Measurements from ENCODE around the gene TLN1. TPM values are rescaled to one million over a fixed set of nuclear protein-coding genes. Genes with fewer than 3 reads are reported as not detected.
A peak's percentile ranks its signal among the peaks of the same experiment; 100 is the strongest.

Gene TLN1
- total and polyA plus RNA-seq, 2 of the 4 experiments (the other 2 are of a cell fraction): 228 to 346 TPM

DNA sequence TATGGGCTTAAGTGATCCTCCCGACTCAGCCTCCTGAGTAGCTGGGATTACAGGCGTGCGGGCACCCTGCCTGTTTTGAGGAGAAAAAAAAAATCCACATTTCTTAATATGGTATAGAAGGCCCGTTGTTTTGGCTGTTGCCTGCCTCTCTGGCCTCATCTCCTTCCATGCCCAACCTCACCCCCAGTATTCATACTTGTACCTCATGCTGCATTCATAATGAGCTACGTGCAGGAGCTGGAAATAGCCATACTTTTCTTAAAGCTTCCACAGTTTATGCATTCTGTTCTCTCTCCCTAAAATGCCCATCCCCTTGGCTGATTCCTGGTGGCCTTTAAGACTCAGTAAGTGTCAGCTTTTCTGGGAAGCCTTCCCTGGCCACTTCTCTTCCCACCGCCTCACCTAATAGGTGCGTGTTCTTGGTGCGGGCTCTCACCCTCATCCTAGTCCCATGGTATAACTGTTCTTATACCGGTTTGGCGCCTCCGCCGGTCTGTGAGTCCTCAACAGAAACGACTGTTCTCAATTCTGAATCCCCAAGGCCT is 40.2 kb downstream of the TLN1 start:
- peak overlapping the region; percentile 84; the same call in 1 of the 2 replicates for H3K23ac ChIP-seq (ENCODE audit: low read depth, low read length)
- H2BK5ac ChIP-seq (ENCODE audit: low read depth, low read length, poor library complexity, severe bottlenecking): peak overlapping the region; percentile 98
- peak overlapping the region; percentile 98; the same call in 1 of the 2 replicates for H3K27ac ChIP-seq (ENCODE audit: insufficient read depth, low read length)
- CTCF ChIA-PET: interaction anchor here (0.6 to 0.9 kb wide), 3 partner anchors 9 to 31 kb away, joined by 4 to 5 read pairs (median 4); no protein-coding TSS in a partner anchor
- peaks cover 27% of the 10 kb centered on the region for H3K36me3 ChIP-seq (ENCODE audit: control insufficient read depth, insufficient read depth, low read length)
- no peaks in the 10 kb centered on the region for H3K27me3 ChIP-seq (ENCODE audit: control insufficient read depth, insufficient read depth, low read length)
- peaks cover 37% of the 10 kb centered on the region for H4K20me1 ChIP-seq (ENCODE audit: insufficient read depth, low read length)
- H4K5ac ChIP-seq (ENCODE audit: low read depth, low read length): peak overlapping the region; percentile 37
- no TSS peak for BruUV-seq (replicated peaks)
- H4K8ac ChIP-seq (ENCODE audit: low read depth in 2 of 2, low read length in 2 of 2): peak overlapping the region; percentile 93 to 96; a peak in 3 of 4 replicates
- 0 out of 2 replicates have a peak overlapping the region, but pooled peaks have one; percentile 4 for H2BK120ac ChIP-seq (ENCODE audit: low read depth, low read length)
- no peak overlapping the region for H2BK20ac ChIP-seq (ENCODE audit: low read depth, low read length)
- intact Hi-C loops (cut with micrococcal nuclease) (loop anchor here (2.0 to 5.0 kb wide), 2 partner anchors 35 to 37 kb away; partner anchors contain the start of genes CCDC107 and RMRP), in situ Hi-C loops (cut with MboI; ENCODE audit: low sequenced_read_pairs) (no loop called here), dilution Hi-C loops (cut with HindIII; ENCODE audit: low sequenced_read_pairs, unreplicated experiment) (no loop called here)
- H3K18ac ChIP-seq (ENCODE audit: low read depth, low read length): no peak overlapping the region; the same call in 1 of the 2 replicates
- WGBS, 2 experiments (ENCODE audit: extremely low coverage in 2 of 2, insufficient read length in 1 of 2): 80% methylated on average over 1 of the region's 13 CpGs; no CpG with 5 or more reads in 1 of the 2 experiments
- H3K4ac ChIP-seq (ENCODE audit: low read depth, low read length): peak overlapping the region; percentile 96
- H2AFZ ChIP-seq (replicated peaks; ENCODE audit: low read length, poor library complexity): no peak overlapping the region
- ATAC-seq (ENCODE audit: low read depth): no peak
- peak overlapping the region; percentile 91; the same call in 1 of the 2 replicates for H3K14ac ChIP-seq (replicated peaks; ENCODE audit: low read depth, low read length)
- H4K91ac ChIP-seq (ENCODE audit: insufficient read depth, low read depth, low read length): peak overlapping the region; percentile 97; the same call in 1 of the 2 replicates
- no peak for DNase-seq
- POLR2A ChIA-PET (ENCODE audit: unreplicated experiment): interaction anchor here (0.6 to 2.3 kb wide), 2 partner anchors 9 to 36 kb away, joined by 3 to 23 read pairs; no protein-coding TSS in a partner anchor
- no peak for TF ChIP-seq BHLHE40 (IDR thresholded peaks at IDR 0.05; ENCODE audit: low read depth, low read length)
- no peak for TF ChIP-seq FOS (IDR thresholded peaks at IDR 0.05; ENCODE audit: low read depth, low read length)
- TF ChIP-seq RAD21 (IDR thresholded peaks at IDR 0.05; ENCODE audit: low read length): no peak
- no peak for TF ChIP-seq POLR2A (IDR thresholded peaks at IDR 0.05; ENCODE audit: low read depth, low read length)
- TF ChIP-seq CEBPB (IDR thresholded peaks at IDR 0.05; ENCODE audit: low read depth, low read length): no peak
- TF ChIP-seq MXI1 (IDR thresholded peaks at IDR 0.05; ENCODE audit: borderline replicate concordance, low read depth, low read length): no peak
- no peak for TF ChIP-seq ELK1 (IDR thresholded peaks at IDR 0.05; ENCODE audit: borderline replicate concordance, low read depth, low read length)
- no peak for TF ChIP-seq CTCF (conservative IDR thresholded peaks at IDR 0.05; ENCODE audit: low read depth, low read length)
- TF ChIP-seq NFE2L2 (IDR thresholded peaks at IDR 0.05; ENCODE audit: low read depth, low read length): no peak
- TF ChIP-seq MAFK (IDR thresholded peaks at IDR 0.05; ENCODE audit: low read depth, low read length): no peak
- TF ChIP-seq RCOR1 (IDR thresholded peaks at IDR 0.05; ENCODE audit: insufficient replicate concordance, low read length): no peak
- no peak for TF ChIP-seq SMC3 (IDR thresholded peaks at IDR 0.05; ENCODE audit: low read depth, low read length)
- TF ChIP-seq, protein P1, sequence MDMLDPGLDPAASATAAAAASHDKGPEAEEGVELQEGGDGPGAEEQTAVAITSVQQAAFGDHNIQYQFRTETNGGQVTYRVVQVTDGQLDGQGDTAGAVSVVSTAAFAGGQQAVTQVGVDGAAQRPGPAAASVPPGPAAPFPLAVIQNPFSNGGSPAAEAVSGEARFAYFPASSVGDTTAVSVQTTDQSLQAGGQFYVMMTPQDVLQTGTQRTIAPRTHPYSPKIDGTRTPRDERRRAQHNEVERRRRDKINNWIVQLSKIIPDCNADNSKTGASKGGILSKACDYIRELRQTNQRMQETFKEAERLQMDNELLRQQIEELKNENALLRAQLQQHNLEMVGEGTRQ (IDR thresholded peaks at IDR 0.05; ENCODE audit: low read depth, low read length): no peak
- TF ChIP-seq RFX5 (IDR thresholded peaks at IDR 0.05; ENCODE audit: low read depth, low read length): no peak
- no peak for TF ChIP-seq CHD1 (IDR thresholded peaks at IDR 0.05; ENCODE audit: low read depth, low read length)
- peaks cover 0 to 53% of the 10 kb centered on the region in 2 experiments for H3K79me1 ChIP-seq (ENCODE audit: low read depth in 1 of 2, low read length in 2 of 2)
- no peak overlapping the region for H3K4me2 ChIP-seq (ENCODE audit: low read depth, low read length)
- H3K4me1 ChIP-seq (ENCODE audit: control insufficient read depth, insufficient read depth, low read length): peaks cover 15% of the 10 kb centered on the region
- H3K56ac ChIP-seq (ENCODE audit: extremely low read depth, insufficient read depth, low read length): no peak overlapping the region
- no peaks in the 10 kb centered on the region for H3K9me3 ChIP-seq (ENCODE audit: control insufficient read depth, insufficient read depth, low read length)
- no peak overlapping the region for H3K4me3 ChIP-seq (ENCODE audit: insufficient read depth, low read depth, low read length)
- peak overlapping the region; percentile 12 for H2AK5ac ChIP-seq (ENCODE audit: low read depth, low read length)
- H3K9ac ChIP-seq (ENCODE audit: low read depth, low read length): peak overlapping the region; percentile 95; the same call in 1 of the 2 replicates
- H2AK9ac ChIP-seq (replicated peaks; ENCODE audit: low read depth, low read length, poor library complexity): peak overlapping the region; percentile 19
- H3K9me1 ChIP-seq (ENCODE audit: insufficient read depth, low read length): peaks cover 22% of the 10 kb centered on the region
- H2BK15ac ChIP-seq (ENCODE audit: low read depth, low read length): no peak overlapping the region
